Lower leg skin (tissue), 3 donors: Measurements from ENCODE around the gene DYNLRB1.

Experiments used
- POLR2A ChIP-seq, 2 donors: fragments of 450-650 bp; IDR thresholded peaks; one replicate each; pipeline ENCODE4 v1.6.1; 2016 to 2017; ENCODE audit warnings: antibody characterized with exemption in 2 of 2, mild to moderate bottlenecking in 1 of 2, moderate library complexity in 1 of 2
- TF ChIP-seq, protein P1 (sequence below), 3 donors: fragments of 450-650 bp; IDR thresholded peaks; one replicate each; pipeline ENCODE4 v1.5.1; 2016; ENCODE audit warnings: antibody characterized with exemption in 3 of 3, mild to moderate bottlenecking in 3 of 3, moderate library complexity in 2 of 3

DNA sequence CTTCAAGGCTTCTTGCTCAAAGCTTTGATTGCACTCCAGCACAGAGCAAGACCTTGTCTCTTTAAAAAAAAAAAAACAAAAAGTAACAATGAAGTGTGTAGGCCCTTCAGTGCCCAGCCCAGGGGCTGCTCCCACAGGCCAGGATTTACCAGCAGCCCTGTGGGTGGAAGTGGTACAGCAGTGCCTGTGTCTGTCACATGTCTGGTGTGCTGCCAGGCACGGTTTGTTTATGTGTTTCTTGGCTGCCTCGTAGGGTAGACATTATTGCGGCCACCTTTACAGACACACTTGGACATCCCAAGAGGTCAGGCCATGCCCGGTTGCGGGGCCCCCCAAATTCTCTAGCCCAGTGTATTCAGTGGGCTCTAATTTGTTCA lies 12.7 kb downstream of the DYNLRB1 start:
- TF ChIP-seq, protein P1, sequence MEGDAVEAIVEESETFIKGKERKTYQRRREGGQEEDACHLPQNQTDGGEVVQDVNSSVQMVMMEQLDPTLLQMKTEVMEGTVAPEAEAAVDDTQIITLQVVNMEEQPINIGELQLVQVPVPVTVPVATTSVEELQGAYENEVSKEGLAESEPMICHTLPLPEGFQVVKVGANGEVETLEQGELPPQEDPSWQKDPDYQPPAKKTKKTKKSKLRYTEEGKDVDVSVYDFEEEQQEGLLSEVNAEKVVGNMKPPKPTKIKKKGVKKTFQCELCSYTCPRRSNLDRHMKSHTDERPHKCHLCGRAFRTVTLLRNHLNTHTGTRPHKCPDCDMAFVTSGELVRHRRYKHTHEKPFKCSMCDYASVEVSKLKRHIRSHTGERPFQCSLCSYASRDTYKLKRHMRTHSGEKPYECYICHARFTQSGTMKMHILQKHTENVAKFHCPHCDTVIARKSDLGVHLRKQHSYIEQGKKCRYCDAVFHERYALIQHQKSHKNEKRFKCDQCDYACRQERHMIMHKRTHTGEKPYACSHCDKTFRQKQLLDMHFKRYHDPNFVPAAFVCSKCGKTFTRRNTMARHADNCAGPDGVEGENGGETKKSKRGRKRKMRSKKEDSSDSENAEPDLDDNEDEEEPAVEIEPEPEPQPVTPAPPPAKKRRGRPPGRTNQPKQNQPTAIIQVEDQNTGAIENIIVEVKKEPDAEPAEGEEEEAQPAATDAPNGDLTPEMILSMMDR (IDR thresholded peaks at IDR 0.05): no peak
- TF ChIP-seq POLR2A (IDR thresholded peaks at IDR 0.05): no peak
